ENCODE results near the gene OR2AE1.

GRCh38 chr7:99910976-99911375, 34.1 kb upstream of the OR2AE1 start:
- TF ChIP-seq EZH2 (IDR thresholded peaks at IDR 0.05; ENCODE audit: low read depth) (no peak), CTCF (conservative IDR thresholded peaks at IDR 0.05) (no peak)

Data from PC-9 (cell line).